ENCODE data around the gene TTBK1. TPM values are rescaled to one million over a fixed set of nuclear protein-coding genes. Genes with fewer than 3 reads are reported as not detected.

Gene TTBK1
- total RNA-seq, 1 donor from 2014 or later = 0.67 TPM

- no peak overlapping the region for H3K4me3 ChIP-seq (ENCODE audit: low read depth, low read length)
- H3K27me3 ChIP-seq (ENCODE audit: control insufficient read depth, insufficient read depth, low read length) = no peaks in the 10 kb centered on the region
- H3K36me3 ChIP-seq (ENCODE audit: control insufficient read depth, insufficient read depth, low read length) = peaks cover 5% of the 10 kb centered on the region
- no peak for DNase-seq (ENCODE audit: low read depth)
- no peak for TF ChIP-seq CTCF (IDR thresholded peaks at IDR 0.05; ENCODE audit: insufficient read depth, low read length, poor library complexity, severe bottlenecking)
These were observed 24.2 kb upstream of the TTBK1 start for GRCh38 chr6:43219119-43219518.

DNA sequence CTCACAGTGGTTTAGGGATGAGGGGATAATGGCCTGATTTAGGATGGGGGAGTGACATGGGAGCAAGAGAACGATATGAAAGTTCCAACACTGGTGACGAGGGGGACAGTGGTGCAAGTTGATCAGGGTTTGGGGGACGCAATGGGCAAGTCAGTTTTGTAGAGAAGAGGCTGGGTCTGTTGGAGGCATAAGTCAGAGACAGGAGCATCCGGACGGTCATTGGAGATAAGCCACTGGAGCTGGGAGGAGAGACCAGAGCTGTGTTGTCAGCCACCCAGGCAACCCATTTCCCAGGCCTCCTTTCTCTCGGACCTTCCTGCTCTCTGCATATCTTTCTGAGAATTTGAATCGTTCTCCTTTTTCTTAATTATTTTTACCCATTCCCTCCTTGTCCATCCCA is 23.5 kb upstream of the TTBK1 start:
- no peak for TF ChIP-seq CTCF (IDR thresholded peaks at IDR 0.05; ENCODE audit: insufficient read depth, low read length, poor library complexity, severe bottlenecking)
- no peak for DNase-seq (ENCODE audit: low read depth)
- H3K27me3 ChIP-seq (ENCODE audit: control insufficient read depth, insufficient read depth, low read length) = no peaks in the 10 kb centered on the region
- peaks cover 5% of the 10 kb centered on the region for H3K36me3 ChIP-seq (ENCODE audit: control insufficient read depth, insufficient read depth, low read length)
- H3K4me3 ChIP-seq (ENCODE audit: low read depth, low read length) = no peak overlapping the region

GRCh38 chr6:43220439-43220951 is 22.8 kb upstream of the TTBK1 start:
- Histone ChIP-seq H3K36me3 (ENCODE audit: control insufficient read depth, insufficient read depth, low read length) (peaks cover 5% of the 10 kb centered on the region), H3K27me3 (ENCODE audit: control insufficient read depth, insufficient read depth, low read length) (no peaks in the 10 kb centered on the region), H3K4me3 (ENCODE audit: low read depth, low read length) (no peak overlapping the region)
- no peak for DNase-seq (ENCODE audit: low read depth)
- no peak for TF ChIP-seq CTCF (IDR thresholded peaks at IDR 0.05; ENCODE audit: insufficient read depth, low read length, poor library complexity, severe bottlenecking)

DNA sequence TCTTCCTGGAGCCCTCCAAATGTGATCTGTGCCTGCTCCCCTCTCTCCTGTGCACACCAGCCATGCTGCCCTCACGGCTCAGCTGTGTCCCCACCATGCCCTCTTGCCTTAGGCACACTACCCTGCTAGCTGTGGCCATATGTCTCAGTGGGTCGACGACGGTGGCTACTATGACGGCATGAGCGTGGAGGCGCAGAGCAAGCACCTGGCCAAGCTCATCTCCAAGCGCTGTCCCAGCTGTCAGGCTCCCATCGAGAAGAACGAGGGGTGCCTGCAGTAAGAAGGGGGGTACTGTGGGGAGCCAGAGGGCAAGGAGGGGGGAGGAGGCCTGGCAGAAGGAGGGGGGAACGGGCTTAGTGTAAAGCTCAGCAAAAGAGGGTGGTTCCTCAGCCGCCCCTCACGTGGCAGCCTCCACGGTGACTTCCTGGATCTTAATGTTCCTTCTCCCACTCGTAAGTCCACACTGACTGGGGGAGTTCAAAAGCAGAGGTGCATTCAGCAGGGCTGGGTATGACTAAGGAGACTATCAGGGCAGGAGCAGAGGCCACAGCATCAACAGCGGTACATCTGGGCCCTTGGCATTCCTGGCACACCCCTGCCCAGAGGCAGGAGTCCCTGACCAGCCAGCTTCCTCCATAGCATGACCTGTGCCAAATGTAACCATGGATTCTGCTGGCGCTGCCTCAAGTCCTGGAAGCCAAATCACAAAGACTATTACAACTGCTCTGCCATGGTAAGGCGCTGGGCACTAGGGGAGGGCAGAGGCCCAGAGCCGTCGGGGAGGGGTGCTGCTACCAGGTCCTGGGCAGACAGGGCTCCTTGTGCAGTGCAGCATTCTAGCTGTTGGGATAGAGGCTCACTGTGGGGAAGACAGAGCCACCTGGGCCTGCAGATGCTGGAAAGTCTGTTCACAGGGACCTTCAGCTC is 22.0 kb upstream of the TTBK1 start:
- Histone ChIP-seq H3K36me3 (ENCODE audit: control insufficient read depth, insufficient read depth, low read length) (peaks cover 4% of the 10 kb centered on the region), H3K27me3 (ENCODE audit: control insufficient read depth, insufficient read depth, low read length) (no peaks in the 10 kb centered on the region), H3K4me3 (ENCODE audit: low read depth, low read length) (no peak overlapping the region)
- DNase-seq (ENCODE audit: low read depth) = no peak
- TF ChIP-seq CTCF (IDR thresholded peaks at IDR 0.05; ENCODE audit: insufficient read depth, low read length, poor library complexity, severe bottlenecking) = no peak

DNA sequence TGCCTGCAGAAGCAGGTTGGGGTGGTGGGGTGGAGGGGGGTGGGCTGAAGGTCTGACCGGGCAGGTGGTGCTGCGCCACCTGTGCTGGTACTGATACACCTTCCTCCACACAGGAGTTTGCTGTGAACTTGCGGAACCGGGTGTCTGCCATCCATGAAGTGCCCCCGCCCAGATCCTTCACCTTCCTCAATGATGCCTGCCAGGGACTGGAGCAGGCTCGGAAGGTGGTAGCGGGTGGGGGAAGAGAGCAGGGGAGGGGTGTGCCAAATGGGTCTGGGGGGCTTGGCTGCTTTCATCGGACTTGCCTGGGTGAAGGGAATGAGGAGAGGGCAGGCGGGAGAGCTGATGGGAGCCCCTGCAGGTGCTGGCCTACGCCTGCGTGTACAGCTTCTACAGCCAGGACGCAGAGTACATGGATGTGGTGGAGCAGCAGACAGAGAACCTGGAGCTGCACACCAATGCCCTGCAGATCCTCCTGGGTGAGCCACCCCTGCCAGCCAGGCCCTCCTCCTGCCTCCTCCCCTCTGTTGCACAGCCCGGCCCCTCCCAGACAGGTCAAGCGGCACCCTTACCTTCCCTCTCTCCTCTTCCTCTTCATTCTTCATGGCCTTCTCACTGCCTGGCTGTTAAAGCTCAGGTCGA is 20.7 kb upstream of the TTBK1 start:
- DNase-seq (ENCODE audit: low read depth) = no peak
- peaks cover 3% of the 10 kb centered on the region for H3K36me3 ChIP-seq (ENCODE audit: control insufficient read depth, insufficient read depth, low read length)
- no peaks in the 10 kb centered on the region for H3K27me3 ChIP-seq (ENCODE audit: control insufficient read depth, insufficient read depth, low read length)
- H3K4me3 ChIP-seq (ENCODE audit: low read depth, low read length) = no peak overlapping the region
- TF ChIP-seq CTCF (IDR thresholded peaks at IDR 0.05; ENCODE audit: insufficient read depth, low read length, poor library complexity, severe bottlenecking) = no peak

All from kidney epithelial cell (primary cell).